HG03378 (cell line): ENCODE data around the gene TCF7L2.

Experiments
- ATAC-seq: cut with Tn5 transposase; IDR thresholded peaks from one replicate; pipeline ENCODE4 v1.9.1; 2021; ENCODE audit warnings: mild to moderate bottlenecking, moderate library complexity; ENCODE audit not compliant: unreplicated experiment

Gene TCF7L2

GRCh38 chr10:113168584-113168983 is 218.5 kb downstream of the TCF7L2 start:
- no peak for ATAC-seq

GRCh38 chr10:113169111-113169510 is 219.1 kb downstream of the TCF7L2 start:
- ATAC-seq, result no peak

GRCh38 chr10:113169853-113170460 is 219.9 kb downstream of the TCF7L2 start:
- ATAC-seq, result peak; percentile 98

GRCh38 chr10:113171662-113172061 is 221.6 kb downstream of the TCF7L2 start:
- no peak for ATAC-seq

GRCh38 chr10:113175176-113175575 is 225.1 kb downstream of the TCF7L2 start:
- no peak for ATAC-seq

GRCh38 chr10:113175756-113176651 is 226.0 kb downstream of the TCF7L2 start:
- no peak for ATAC-seq

- no peak for ATAC-seq
Measured at GRCh38 chr10:113176652-113177155, 226.7 kb downstream of the TCF7L2 start.

GRCh38 chr10:113177156-113177935 is 227.3 kb downstream of the TCF7L2 start:
- ATAC-seq, result no peak

- no peak for ATAC-seq
Measured at GRCh38 chr10:113177936-113178335, 227.9 kb downstream of the TCF7L2 start.

- ATAC-seq, result no peak
Measured at GRCh38 chr10:113178771-113179170, 228.7 kb downstream of the TCF7L2 start.

GRCh38 chr10:113179265-113179664 is 229.2 kb downstream of the TCF7L2 start:
- ATAC-seq, result no peak

GRCh38 chr10:113179966-113180365 is 229.9 kb downstream of the TCF7L2 start:
- no peak for ATAC-seq

GRCh38 chr10:113180401-113181154 is 230.5 kb downstream of the TCF7L2 start:
- no peak for ATAC-seq

GRCh38 chr10:113182154-113182553 is 232.1 kb downstream of the TCF7L2 start:
- ATAC-seq, result no peak

GRCh38 chr10:113183573-113183972 is 233.5 kb downstream of the TCF7L2 start:
- no peak for ATAC-seq

GRCh38 chr10:113187063-113187777 is 237.2 kb downstream of the TCF7L2 start:
- no peak for ATAC-seq

- no peak for ATAC-seq
Measured at GRCh38 chr10:113199459-113199858, 249.4 kb downstream of the TCF7L2 start.

- no peak for ATAC-seq
Measured at GRCh38 chr10:113202011-113202410, 252.0 kb downstream of the TCF7L2 start.

- ATAC-seq, result no peak
Measured at GRCh38 chr10:113207924-113208323, 257.9 kb downstream of the TCF7L2 start.

- ATAC-seq, result no peak
Measured at GRCh38 chr10:113213035-113213434, 263.0 kb downstream of the TCF7L2 start.
